NB4 (cell line): ENCODE data around the gene FMNL2.

Source experiments
- MYC ChIP-seq: IDR thresholded peaks from 2 replicates; pipeline ENCODE4 v1.6.1; 2011; ENCODE audit warnings: low read depth, low read length
- POLR2A ChIP-seq: IDR thresholded peaks from 2 replicates; pipeline ENCODE4 v1.6.1; 2011; ENCODE audit warnings: mild to moderate bottlenecking; ENCODE audit not compliant: insufficient read length; ENCODE audit errors: extremely low read depth
- TF ChIP-seq, protein P1 (sequence below): IDR thresholded peaks from one replicate; pipeline ENCODE4 v1.5.1; 2012; ENCODE audit warnings: low read depth, low read length

- no peak for TF ChIP-seq POLR2A
- TF ChIP-seq, protein P1, sequence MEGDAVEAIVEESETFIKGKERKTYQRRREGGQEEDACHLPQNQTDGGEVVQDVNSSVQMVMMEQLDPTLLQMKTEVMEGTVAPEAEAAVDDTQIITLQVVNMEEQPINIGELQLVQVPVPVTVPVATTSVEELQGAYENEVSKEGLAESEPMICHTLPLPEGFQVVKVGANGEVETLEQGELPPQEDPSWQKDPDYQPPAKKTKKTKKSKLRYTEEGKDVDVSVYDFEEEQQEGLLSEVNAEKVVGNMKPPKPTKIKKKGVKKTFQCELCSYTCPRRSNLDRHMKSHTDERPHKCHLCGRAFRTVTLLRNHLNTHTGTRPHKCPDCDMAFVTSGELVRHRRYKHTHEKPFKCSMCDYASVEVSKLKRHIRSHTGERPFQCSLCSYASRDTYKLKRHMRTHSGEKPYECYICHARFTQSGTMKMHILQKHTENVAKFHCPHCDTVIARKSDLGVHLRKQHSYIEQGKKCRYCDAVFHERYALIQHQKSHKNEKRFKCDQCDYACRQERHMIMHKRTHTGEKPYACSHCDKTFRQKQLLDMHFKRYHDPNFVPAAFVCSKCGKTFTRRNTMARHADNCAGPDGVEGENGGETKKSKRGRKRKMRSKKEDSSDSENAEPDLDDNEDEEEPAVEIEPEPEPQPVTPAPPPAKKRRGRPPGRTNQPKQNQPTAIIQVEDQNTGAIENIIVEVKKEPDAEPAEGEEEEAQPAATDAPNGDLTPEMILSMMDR = no peak
- TF ChIP-seq MYC = no peak
These were observed 130.0 kb downstream of the FMNL2 start for GRCh38 chr2:152464851-152465470.
